ENCODE measurements around the gene NCK1. TPM values are rescaled to one million over a fixed set of nuclear protein-coding genes. Genes with fewer than 3 reads are reported as not detected.

Gene NCK1
- total and polyA plus RNA-seq, 9 of the 15 experiments (the other 6 are each of a cell fraction or from before 2014, with no cell fraction given): 17.3 to 30.5 (median 25.0) TPM

GRCh38 chr3:136861890-136862616 is at the start of gene NCK1 (continued):
- TF ChIP-seq AFF1 (IDR thresholded peaks at IDR 0.05; ENCODE audit: low read depth in 1 of 2, partially characterized antibody in 2 of 2): no peak
- TF ChIP-seq GABPA (tag; conservative IDR thresholded peaks at IDR 0.05; ENCODE audit: low read depth): peak; percentile 78
- peak; percentile 24; the same call in 1 of the 2 replicates for TF ChIP-seq CHD2 (IDR thresholded peaks at IDR 0.05; ENCODE audit: low read depth, low read length)
- peak; percentile 75 for TF ChIP-seq BHLHE40 (IDR thresholded peaks at IDR 0.05; ENCODE audit: low read length)
- no peak for TF ChIP-seq ZSCAN32 (CRISPR knock-in tag; IDR thresholded peaks at IDR 0.05)
- no peak for TF ChIP-seq MTA1 (IDR thresholded peaks at IDR 0.05; ENCODE audit: borderline replicate concordance)
- TF ChIP-seq, protein P1, sequence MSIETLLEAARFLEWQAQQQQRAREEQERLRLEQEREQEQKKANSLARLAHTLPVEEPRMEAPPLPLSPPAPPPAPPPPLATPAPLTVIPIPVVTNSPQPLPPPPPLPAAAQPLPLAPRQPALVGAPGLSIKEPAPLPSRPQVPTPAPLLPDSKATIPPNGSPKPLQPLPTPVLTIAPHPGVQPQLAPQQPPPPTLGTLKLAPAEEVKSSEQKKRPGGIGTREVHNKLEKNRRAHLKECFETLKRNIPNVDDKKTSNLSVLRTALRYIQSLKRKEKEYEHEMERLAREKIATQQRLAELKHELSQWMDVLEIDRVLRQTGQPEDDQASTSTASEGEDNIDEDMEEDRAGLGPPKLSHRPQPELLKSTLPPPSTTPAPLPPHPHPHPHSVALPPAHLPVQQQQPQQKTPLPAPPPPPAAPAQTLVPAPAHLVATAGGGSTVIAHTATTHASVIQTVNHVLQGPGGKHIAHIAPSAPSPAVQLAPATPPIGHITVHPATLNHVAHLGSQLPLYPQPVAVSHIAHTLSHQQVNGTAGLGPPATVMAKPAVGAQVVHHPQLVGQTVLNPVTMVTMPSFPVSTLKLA (conservative IDR thresholded peaks at IDR 0.05): peak; percentile 72 to 82
- TF ChIP-seq CEBPZ (IDR thresholded peaks at IDR 0.05; ENCODE audit: borderline replicate concordance, low read depth, low read length): no peak
- TF ChIP-seq NCOA1 (IDR thresholded peaks at IDR 0.05; ENCODE audit: low read depth): no peak
- 0 out of 2 replicates have a peak, but pooled peaks have one; percentile 28 for TF ChIP-seq PTBP1 (IDR thresholded peaks at IDR 0.05; ENCODE audit: low read depth, low read length)
- no peak for TF ChIP-seq IFI16 (CRISPR knock-in tag; IDR thresholded peaks at IDR 0.05)
- TF ChIP-seq NFE2 (IDR thresholded peaks at IDR 0.05; ENCODE audit: low read depth): no peak
- TF ChIP-seq, protein P2, sequence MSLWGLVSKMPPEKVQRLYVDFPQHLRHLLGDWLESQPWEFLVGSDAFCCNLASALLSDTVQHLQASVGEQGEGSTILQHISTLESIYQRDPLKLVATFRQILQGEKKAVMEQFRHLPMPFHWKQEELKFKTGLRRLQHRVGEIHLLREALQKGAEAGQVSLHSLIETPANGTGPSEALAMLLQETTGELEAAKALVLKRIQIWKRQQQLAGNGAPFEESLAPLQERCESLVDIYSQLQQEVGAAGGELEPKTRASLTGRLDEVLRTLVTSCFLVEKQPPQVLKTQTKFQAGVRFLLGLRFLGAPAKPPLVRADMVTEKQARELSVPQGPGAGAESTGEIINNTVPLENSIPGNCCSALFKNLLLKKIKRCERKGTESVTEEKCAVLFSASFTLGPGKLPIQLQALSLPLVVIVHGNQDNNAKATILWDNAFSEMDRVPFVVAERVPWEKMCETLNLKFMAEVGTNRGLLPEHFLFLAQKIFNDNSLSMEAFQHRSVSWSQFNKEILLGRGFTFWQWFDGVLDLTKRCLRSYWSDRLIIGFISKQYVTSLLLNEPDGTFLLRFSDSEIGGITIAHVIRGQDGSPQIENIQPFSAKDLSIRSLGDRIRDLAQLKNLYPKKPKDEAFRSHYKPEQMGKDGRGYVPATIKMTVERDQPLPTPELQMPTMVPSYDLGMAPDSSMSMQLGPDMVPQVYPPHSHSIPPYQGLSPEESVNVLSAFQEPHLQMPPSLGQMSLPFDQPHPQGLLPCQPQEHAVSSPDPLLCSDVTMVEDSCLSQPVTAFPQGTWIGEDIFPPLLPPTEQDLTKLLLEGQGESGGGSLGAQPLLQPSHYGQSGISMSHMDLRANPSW (CRISPR knock-in tag; IDR thresholded peaks at IDR 0.05): no peak
- no peak for TF ChIP-seq ETV1 (tag; conservative IDR thresholded peaks at IDR 0.05; ENCODE audit: low read depth)
- TF ChIP-seq ZNF263 (CRISPR knock-in tag; IDR thresholded peaks at IDR 0.05; ENCODE audit: borderline replicate concordance): peak; percentile 48; the same call in 1 of the 2 replicates
